Progenitor cell of endocrine pancreas (in vitro differentiated cells): Measurements from ENCODE around the gene ADGRE1. TPM values are rescaled to one million over a fixed set of nuclear protein-coding genes. Genes with fewer than 3 reads are reported as not detected.
"Not testable (repeated sequence)": the region's sequence is repeated elsewhere in the genome, so short reads cannot be mapped to it uniquely, and the experiment has no call there.

ENCODE experiments used
- DNase-seq: peaks from one replicate; pipeline ENCODE4 v3.0.0; 2021; ENCODE audit warnings: low spot score; ENCODE audit not compliant: unreplicated experiment
- H3K27ac Mint-ChIP-seq: 2 replicates; pipeline ENCODE4 v1.8.0; 2021; ENCODE audit warnings: mild to moderate bottlenecking, moderate library complexity, mixed read lengths
- H3K27me3 Mint-ChIP-seq: 2 replicates; pipeline ENCODE4 v1.8.0; 2021; ENCODE audit warnings: mixed read lengths
- H3K36me3 Mint-ChIP-seq: 2 replicates; pipeline ENCODE4 v1.8.0; 2022; ENCODE audit warnings: mixed read lengths; ENCODE audit not compliant: insufficient read depth
- H3K4me1 Mint-ChIP-seq: 2 replicates; pipeline ENCODE4 v1.8.0; 2021; ENCODE audit warnings: low read depth, mixed read lengths
- H3K4me3 Mint-ChIP-seq: 2 replicates; pipeline ENCODE4 v1.8.0; 2021; ENCODE audit warnings: low read depth, mild to moderate bottlenecking, moderate library complexity, mixed read lengths
- H3K9me3 Mint-ChIP-seq: 2 replicates; pipeline ENCODE4 v1.8.0; 2021; ENCODE audit warnings: low read depth, mixed read lengths
- total RNA-seq: library from RNA; stranded (reverse); gene quantifications from 2 replicates; pipeline ENCODE4 v1.2.1, GENCODE V29; 2021
- TF ChIP-seq, protein P1 (sequence below): fragments of 200-600 bp; sonication (generic); IDR thresholded peaks from one replicate; pipeline ENCODE4 v1.5.0; 2021; ENCODE audit warnings: antibody characterized with exemption, mild to moderate bottlenecking; ENCODE audit not compliant: unreplicated experiment

Gene ADGRE1
- total RNA-seq, 1 donor from 2014 or later, result not detected

DNA sequence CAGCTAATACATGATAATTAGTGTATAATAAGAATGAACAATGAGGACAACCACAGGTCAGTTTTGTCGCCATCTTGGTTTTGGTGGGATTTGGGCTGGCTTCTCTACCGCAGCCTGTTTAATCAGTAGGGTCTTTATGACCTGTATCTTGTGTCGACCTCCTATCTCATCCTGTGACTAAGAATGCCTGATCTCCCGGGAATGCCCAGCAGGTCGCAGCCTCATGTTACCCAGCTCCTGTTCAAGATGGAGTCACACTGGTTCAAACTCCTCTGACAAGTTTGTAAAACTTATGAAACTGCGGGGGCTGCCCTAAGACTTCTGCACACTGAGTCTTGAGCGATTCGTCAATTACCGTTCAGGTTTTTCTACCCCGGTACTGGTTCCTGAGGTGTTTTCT, 21.5 kb upstream of the ADGRE1 start:
- DNase-seq, result no peak
- peaks cover 20% of the 10 kb centered on the region for H3K27me3 Mint-ChIP-seq
- peaks cover 3% of the 10 kb centered on the region for H3K9me3 Mint-ChIP-seq
- H3K4me1 Mint-ChIP-seq, result peaks cover 4% of the 10 kb centered on the region
- H3K4me3 Mint-ChIP-seq, result no peak overlapping the region
- H3K27ac Mint-ChIP-seq, result no peak overlapping the region
- TF ChIP-seq, protein P1, sequence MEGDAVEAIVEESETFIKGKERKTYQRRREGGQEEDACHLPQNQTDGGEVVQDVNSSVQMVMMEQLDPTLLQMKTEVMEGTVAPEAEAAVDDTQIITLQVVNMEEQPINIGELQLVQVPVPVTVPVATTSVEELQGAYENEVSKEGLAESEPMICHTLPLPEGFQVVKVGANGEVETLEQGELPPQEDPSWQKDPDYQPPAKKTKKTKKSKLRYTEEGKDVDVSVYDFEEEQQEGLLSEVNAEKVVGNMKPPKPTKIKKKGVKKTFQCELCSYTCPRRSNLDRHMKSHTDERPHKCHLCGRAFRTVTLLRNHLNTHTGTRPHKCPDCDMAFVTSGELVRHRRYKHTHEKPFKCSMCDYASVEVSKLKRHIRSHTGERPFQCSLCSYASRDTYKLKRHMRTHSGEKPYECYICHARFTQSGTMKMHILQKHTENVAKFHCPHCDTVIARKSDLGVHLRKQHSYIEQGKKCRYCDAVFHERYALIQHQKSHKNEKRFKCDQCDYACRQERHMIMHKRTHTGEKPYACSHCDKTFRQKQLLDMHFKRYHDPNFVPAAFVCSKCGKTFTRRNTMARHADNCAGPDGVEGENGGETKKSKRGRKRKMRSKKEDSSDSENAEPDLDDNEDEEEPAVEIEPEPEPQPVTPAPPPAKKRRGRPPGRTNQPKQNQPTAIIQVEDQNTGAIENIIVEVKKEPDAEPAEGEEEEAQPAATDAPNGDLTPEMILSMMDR, result no peak
- H3K36me3 Mint-ChIP-seq, result no peaks in the 10 kb centered on the region

DNA sequence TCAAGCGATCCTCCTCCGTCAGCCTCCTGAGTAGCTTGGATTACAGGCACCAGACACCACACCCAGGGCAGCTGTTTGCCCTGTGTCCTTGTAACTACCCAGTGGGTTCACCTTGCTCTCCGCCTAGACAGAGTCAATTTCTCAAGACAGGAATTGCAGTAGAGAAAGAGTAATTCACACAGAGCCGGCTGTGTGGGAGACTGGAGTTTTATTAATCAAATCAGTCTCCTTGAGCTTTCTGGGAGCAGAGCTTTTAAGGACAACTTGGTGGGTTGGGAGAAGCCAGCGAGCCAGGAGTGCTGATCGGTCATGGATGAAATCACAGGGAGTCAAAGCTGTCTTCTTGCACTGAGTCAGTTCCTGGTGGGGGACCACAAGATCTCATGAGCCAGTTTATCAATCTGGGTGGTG, 20.6 kb upstream of the ADGRE1 start:
- Mint-ChIP-seq H3K27me3 (peaks cover 20% of the 10 kb centered on the region), H3K4me1 (peaks cover 4% of the 10 kb centered on the region), H3K27ac (no peak overlapping the region), H3K4me3 (no peak overlapping the region), H3K36me3 (no peaks in the 10 kb centered on the region), H3K9me3 (peaks cover 7% of the 10 kb centered on the region)
- no peak for DNase-seq
- TF ChIP-seq, protein P1, result no peak

DNA sequence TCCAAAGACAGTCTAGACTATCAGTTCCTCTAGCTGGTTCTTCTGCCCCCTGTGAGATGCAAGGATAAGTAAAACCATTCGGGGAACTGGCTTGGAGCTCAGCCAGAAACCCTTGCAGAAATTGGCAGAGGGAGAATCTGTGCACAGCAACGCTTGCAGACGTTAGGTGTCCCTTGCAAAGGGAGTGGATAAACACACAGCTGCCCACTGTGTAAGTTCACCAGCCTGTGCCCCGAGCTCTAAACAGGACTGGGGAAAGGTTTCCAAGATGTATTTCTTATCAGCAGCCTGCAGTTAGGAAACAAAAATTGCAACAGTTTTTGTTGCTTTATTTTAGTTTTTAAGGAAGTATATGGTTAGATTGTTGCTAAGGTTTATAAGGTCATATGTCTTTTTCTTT, 19.0 kb upstream of the ADGRE1 start:
- Mint-ChIP-seq H3K27ac (no peak overlapping the region), H3K4me1 (no peaks in the 10 kb centered on the region), H3K27me3 (peaks cover 16% of the 10 kb centered on the region), H3K4me3 (no peak overlapping the region), H3K36me3 (peaks cover under 1% of the 10 kb centered on the region), H3K9me3 (peaks cover 15% of the 10 kb centered on the region)
- DNase-seq, result no peak
- TF ChIP-seq, protein P1, result no peak

DNA sequence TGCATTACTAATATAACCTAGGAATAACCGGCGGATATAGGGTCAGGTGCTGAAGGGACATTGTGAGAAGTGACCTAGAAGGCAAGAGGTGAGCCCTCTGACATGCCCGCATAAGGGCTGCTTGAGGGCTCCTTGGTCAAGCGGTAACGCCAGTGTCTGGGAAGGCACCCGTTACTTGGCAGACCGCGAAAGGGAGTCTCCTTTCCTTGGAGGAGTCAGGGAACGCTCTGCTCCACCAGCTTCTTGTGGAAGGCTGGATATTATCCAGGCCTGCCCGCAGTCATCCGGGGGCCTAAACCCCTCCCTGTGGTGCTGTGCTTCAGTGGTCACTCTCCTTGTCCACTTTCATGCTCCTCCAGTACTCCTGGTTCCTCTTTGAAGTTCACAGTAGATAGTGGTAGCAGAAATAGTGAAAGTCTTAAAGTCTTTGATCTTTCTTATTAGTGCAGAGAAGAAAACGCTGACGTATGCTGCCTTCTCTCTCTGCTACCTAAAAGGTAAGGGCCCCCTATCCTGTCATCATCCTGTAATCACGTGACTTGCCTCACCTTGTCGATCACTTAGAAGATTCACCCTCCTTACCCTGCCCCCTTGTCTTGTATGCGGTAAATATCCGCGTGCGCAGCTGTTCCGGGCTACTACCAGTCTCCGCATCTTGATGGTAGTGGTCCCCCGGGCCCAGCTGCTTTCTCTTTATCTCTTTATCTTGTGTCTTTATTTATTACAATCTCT, 18.1 kb upstream of the ADGRE1 start:
- not testable (repeated sequence) for DNase-seq, H3K36me3 Mint-ChIP-seq, H3K4me1 Mint-ChIP-seq, H3K27ac Mint-ChIP-seq, H3K4me3 Mint-ChIP-seq
- H3K27me3 Mint-ChIP-seq, result peaks cover 16% of the 10 kb centered on the region
- peaks cover 23% of the 10 kb centered on the region for H3K9me3 Mint-ChIP-seq

DNA sequence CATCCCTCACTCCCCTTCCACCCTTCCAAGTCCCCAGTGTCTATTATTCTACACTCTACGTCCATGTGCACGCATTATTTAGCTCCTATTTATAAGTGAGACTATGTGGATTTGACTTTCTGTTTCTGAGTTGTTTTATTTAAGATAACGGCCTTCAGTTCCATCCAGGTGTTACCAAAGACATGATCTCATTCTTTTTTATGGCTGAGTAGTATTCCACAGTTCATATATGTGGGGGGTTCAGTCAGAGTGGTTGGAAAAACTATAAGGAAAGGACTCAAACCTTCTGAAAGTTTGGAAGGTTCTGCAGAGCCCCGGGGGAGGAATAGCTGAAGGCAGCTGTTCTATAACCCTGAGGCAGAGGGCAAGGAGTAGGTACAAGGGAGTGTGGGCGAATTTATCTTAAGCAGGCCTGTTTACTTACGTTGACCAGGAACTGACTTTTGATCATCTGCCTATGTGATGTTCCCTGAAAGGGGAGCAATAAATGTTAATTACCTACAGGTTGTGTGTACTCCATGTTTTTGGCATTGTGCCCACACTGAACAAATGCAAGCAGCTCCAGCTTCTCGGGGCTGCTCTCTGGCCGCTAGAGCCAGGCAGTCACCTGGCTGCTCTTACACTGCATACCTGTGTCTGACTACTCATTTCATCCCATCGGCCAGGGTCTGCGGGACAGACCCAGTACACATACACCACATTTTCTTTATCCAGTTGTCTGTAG, 13.5 kb upstream of the ADGRE1 start:
- peaks cover 3% of the 10 kb centered on the region for H3K36me3 Mint-ChIP-seq
- H3K27me3 Mint-ChIP-seq, result no peaks in the 10 kb centered on the region
- no peak overlapping the region for H3K4me3 Mint-ChIP-seq
- no peaks in the 10 kb centered on the region for H3K4me1 Mint-ChIP-seq
- no peak for DNase-seq
- TF ChIP-seq, protein P1, result no peak
- H3K9me3 Mint-ChIP-seq, result peaks cover 43% of the 10 kb centered on the region
- no peak overlapping the region for H3K27ac Mint-ChIP-seq
